Skeletal muscle tissue (tissue), 4 donors: ENCODE data around the gene CYTH3. TPM values are rescaled to one million over a fixed set of nuclear protein-coding genes. Genes with fewer than 3 reads are reported as not detected.
"Not testable (repeated sequence)": the region's sequence is repeated elsewhere in the genome, so short reads cannot be mapped to it uniquely, and the experiment has no call there.

Source experiments
- H3K27ac ChIP-seq: one replicate; pipeline ENCODE4 v1.7.0; 2013; ENCODE audit warnings: mild to moderate bottlenecking, low read depth, low read length, inconsistent platforms
- H3K27me3 ChIP-seq, 3 donors: one replicate each; pipeline ENCODE4 v1.7.0; 2013; ENCODE audit warnings: low read length in 3 of 3; ENCODE audit not compliant: control insufficient read depth in 3 of 3, insufficient read depth in 3 of 3
- H3K36me3 ChIP-seq, 3 donors: one replicate each; pipeline ENCODE4 v1.7.0; 2013; ENCODE audit warnings: low read length in 3 of 3; ENCODE audit not compliant: control insufficient read depth in 3 of 3, insufficient read depth in 3 of 3
- H3K4me1 ChIP-seq, 3 donors: one replicate each; pipeline ENCODE4 v1.7.0; 2013; ENCODE audit warnings: low read length in 3 of 3, mild to moderate bottlenecking in 3 of 3; ENCODE audit not compliant: control insufficient read depth in 3 of 3, insufficient read depth in 3 of 3
- H3K4me3 ChIP-seq, 3 donors: one replicate each; pipeline ENCODE4 v1.7.0; 2013; ENCODE audit warnings: low read length in 3 of 3
- H3K9ac ChIP-seq, 3 donors: one replicate each; pipeline ENCODE4 v1.7.0; 2013; ENCODE audit warnings: low read length in 3 of 3, mild to moderate bottlenecking in 3 of 3, moderate library complexity in 2 of 3, low read depth in 1 of 3
- H3K9me3 ChIP-seq, 3 donors: one replicate each; pipeline ENCODE4 v1.7.0; 2013; ENCODE audit warnings: low read length in 3 of 3; ENCODE audit not compliant: control insufficient read depth in 3 of 3
- total RNA-seq: library from RNA; depleted of rRNA; stranded (reverse); fragments of >200 nt; gene quantifications from one replicate; pipeline ENCODE4 v1.2.3, GENCODE V29; 2014
- donor health status: Osteomylitis.

The CYTH3 gene
- 19.3 TPM for total RNA-seq

- no peaks in the 10 kb centered on the region for H3K27me3 ChIP-seq
- peaks cover 27 to 32% (median 32%) of the 10 kb centered on the region in 3 donors for H3K4me1 ChIP-seq
- peak within 1 kb of the TSS; percentile 6 for H3K27ac ChIP-seq
- H3K4me3 ChIP-seq = peak within 1 kb of the TSS; percentile 71 to 91 (median 88)
- peak within 1 kb of the TSS; percentile 75 to 89 (median 85) for H3K9ac ChIP-seq
- no peaks in the 10 kb centered on the region for H3K9me3 ChIP-seq
- H3K36me3 ChIP-seq = no peaks in the 10 kb centered on the region
Measured at GRCh38 chr7:6272481-6273323, at the start of gene CYTH3. CYTH3 (minus strand) TSS chr7:6272624; CDS start chr7:6272507, 117 bp downstream.

- Histone ChIP-seq H3K36me3 (no peaks in the 10 kb centered on the region), H3K4me3 (no peak overlapping the region), H3K27ac (no peak overlapping the region), H3K4me1 (peaks cover 5 to 9% (median 8%) of the 10 kb centered on the region in 3 donors), H3K9me3 (no peaks in the 10 kb centered on the region), H3K27me3 (no peaks in the 10 kb centered on the region), H3K9ac (no peak overlapping the region)
Measured at GRCh38 chr7:6320791-6321190, 48.4 kb upstream of the CYTH3 start.

- Histone ChIP-seq H3K4me3 (peak overlapping the region in 2 of 3 donors; percentile 44 to 54), H3K27ac (peak overlapping the region; percentile 48), H3K9ac (peak overlapping the region; percentile 46 to 68 (median 50)), H3K9me3 (no peaks in the 10 kb centered on the region), H3K4me1 (peaks cover 5 to 9% (median 6%) of the 10 kb centered on the region in 3 donors), H3K27me3 (no peaks in the 10 kb centered on the region), H3K36me3 (no peaks in the 10 kb centered on the region)
Measured at GRCh38 chr7:6317797-6318438, 45.5 kb upstream of the CYTH3 start.

- no peak overlapping the region for H3K9ac ChIP-seq
- no peaks in the 10 kb centered on the region for H3K27me3 ChIP-seq
- H3K4me3 ChIP-seq = no peak overlapping the region
- no peaks in the 10 kb centered on the region for H3K9me3 ChIP-seq
- peak overlapping the region; percentile 30 for H3K27ac ChIP-seq
- peaks cover 5 to 9% (median 6%) of the 10 kb centered on the region in 3 donors for H3K4me1 ChIP-seq
- H3K36me3 ChIP-seq = no peaks in the 10 kb centered on the region
Measured at GRCh38 chr7:6316226-6316625, 43.8 kb upstream of the CYTH3 start.

- no peaks in the 10 kb centered on the region for H3K27me3 ChIP-seq
- no peaks in the 10 kb centered on the region for H3K9me3 ChIP-seq
- peak overlapping the region; percentile 30 for H3K27ac ChIP-seq
- no peak overlapping the region for H3K4me3 ChIP-seq
- H3K9ac ChIP-seq = no peak overlapping the region
- peaks cover 5 to 9% (median 6%) of the 10 kb centered on the region in 3 donors for H3K4me1 ChIP-seq
- H3K36me3 ChIP-seq = no peaks in the 10 kb centered on the region
Measured at GRCh38 chr7:6315746-6316145, 43.3 kb upstream of the CYTH3 start.

GRCh38 chr7:6310271-6310993 lies 38.0 kb upstream of the CYTH3 start:
- Histone ChIP-seq H3K9me3 (no peaks in the 10 kb centered on the region), H3K4me3 (no peak overlapping the region), H3K9ac (no peak overlapping the region), H3K27ac (no peak overlapping the region), H3K27me3 (no peaks in the 10 kb centered on the region), H3K36me3 (no peaks in the 10 kb centered on the region), H3K4me1 (no peaks in the 10 kb centered on the region)

- H3K9ac ChIP-seq = no peak overlapping the region
- H3K4me1 ChIP-seq = no peaks in the 10 kb centered on the region
- no peaks in the 10 kb centered on the region for H3K9me3 ChIP-seq
- H3K27me3 ChIP-seq = no peaks in the 10 kb centered on the region
- no peaks in the 10 kb centered on the region for H3K36me3 ChIP-seq
- H3K27ac ChIP-seq = no peak overlapping the region
- H3K4me3 ChIP-seq = no peak overlapping the region
Measured at GRCh38 chr7:6307762-6308161, 35.3 kb upstream of the CYTH3 start.

GRCh38 chr7:6306471-6306870 lies 34.0 kb upstream of the CYTH3 start:
- no peaks in the 10 kb centered on the region for H3K27me3 ChIP-seq
- no peak overlapping the region for H3K9ac ChIP-seq
- no peaks in the 10 kb centered on the region for H3K36me3 ChIP-seq
- H3K27ac ChIP-seq = no peak overlapping the region
- no peaks in the 10 kb centered on the region for H3K4me1 ChIP-seq
- H3K4me3 ChIP-seq = no peak overlapping the region
- H3K9me3 ChIP-seq = no peaks in the 10 kb centered on the region

GRCh38 chr7:6305330-6305729 lies 32.9 kb upstream of the CYTH3 start:
- no peaks in the 10 kb centered on the region for H3K9me3 ChIP-seq
- H3K9ac ChIP-seq = no peak overlapping the region
- H3K4me3 ChIP-seq = no peak overlapping the region
- no peak overlapping the region for H3K27ac ChIP-seq
- H3K36me3 ChIP-seq = no peaks in the 10 kb centered on the region
- H3K27me3 ChIP-seq = no peaks in the 10 kb centered on the region
- H3K4me1 ChIP-seq = no peaks in the 10 kb centered on the region

GRCh38 chr7:6301446-6301845 lies 29.0 kb upstream of the CYTH3 start:
- H3K27me3 ChIP-seq = not testable (repeated sequence)

More at GRCh38 chr7:6301446-6301845, 29.0 kb upstream of the CYTH3 start:
- H3K36me3 ChIP-seq, H3K9ac ChIP-seq, H3K4me1 ChIP-seq, H3K4me3 ChIP-seq, H3K27ac ChIP-seq, H3K9me3 ChIP-seq: not testable (repeated sequence)
